GM18511 (cell line): ENCODE data around the gene CLN6.
"Not testable (repeated sequence)": the region's sequence is repeated elsewhere in the genome, so short reads cannot be mapped to it uniquely, and the experiment has no call there.

Source experiments
- ATAC-seq: cut with Tn5 transposase; IDR thresholded peaks from one replicate; pipeline ENCODE4 v1.9.1; 2021; ENCODE audit warnings: mild to moderate bottlenecking, moderate library complexity; ENCODE audit not compliant: unreplicated experiment

CLN6 gene

DNA sequence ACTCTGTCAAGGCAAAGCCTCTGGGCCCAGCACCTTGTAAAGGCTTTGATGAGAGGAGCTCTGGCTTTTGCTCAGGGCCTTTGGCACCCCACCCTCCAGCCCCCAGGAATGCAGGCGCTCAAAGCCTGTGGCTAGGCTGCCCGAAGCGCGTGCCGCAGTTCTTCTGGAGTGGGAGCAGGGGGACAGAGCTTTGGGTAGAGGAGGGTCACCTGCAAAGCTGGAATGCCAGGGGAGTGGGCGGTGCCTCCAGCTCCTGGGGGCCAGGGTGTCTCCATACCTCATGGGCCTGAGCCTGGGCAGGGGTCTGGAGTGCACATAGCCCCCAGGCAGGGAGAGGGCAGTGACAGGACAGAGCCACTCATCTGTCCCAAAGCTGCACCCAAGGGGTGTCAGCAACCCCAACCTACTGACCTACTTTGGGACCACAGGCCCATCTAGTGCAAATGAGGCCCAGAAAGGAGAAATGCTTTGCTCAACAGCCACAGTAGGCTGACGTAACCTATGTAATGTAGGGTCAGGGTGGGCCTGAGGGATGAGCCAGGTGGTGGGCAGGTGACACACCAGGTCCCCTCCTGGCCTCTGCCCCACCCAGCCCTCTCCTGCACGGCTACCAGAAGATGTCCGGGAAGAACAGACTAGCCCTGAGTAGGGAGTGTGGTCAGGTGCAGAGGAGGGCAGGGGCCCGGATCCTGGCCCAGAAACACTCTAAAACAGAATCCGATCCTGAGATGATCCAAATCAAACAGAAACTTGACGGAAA, 22.2 kb downstream of the CLN6 start:
- no peak for ATAC-seq

DNA sequence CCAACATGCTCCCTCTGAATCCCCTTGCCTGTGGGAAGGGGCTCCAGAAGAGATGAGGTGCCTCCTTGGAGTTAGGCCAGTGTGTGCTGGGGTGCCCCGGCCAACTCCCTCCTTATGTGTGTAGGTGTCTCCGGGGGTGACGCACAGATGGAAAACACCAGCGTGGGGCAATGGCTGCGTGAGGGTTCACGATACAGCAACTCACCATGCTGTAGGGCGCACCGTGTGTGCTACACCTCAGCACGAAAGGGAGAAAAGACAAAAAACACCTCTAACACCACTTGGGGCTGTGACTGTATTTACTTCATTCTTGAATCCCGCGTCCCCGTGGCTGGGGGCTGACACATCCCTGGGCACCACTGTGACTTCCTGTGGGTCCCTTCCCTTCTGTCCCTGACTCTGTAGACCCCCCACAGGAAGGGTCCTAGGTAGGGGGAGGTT, 22.8 kb downstream of the CLN6 start:
- no peak for ATAC-seq

- ATAC-seq, result no peak
Observed at GRCh38 chr15:68205954-68206539, 23.5 kb downstream of the CLN6 start.

DNA sequence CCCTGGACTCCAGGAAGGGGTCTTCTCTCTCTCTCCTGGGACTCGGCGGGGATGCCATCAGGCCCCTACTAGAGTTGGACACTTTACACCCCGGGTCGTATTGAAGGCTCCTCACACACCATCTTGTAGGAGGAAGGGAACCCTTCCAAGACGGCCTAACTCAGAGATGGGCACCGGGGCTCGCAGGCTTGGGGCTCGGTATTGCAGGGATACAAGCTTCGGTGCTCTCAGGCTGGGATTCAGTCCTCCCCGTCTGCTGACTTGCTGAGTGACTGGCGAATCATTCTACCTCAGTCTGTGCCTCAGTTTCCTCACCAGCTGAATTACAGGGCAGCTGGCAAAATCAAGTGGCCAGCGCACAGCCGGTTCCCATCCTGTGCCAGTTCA, 24.0 kb downstream of the CLN6 start:
- no peak for ATAC-seq

- no peak for ATAC-seq
Observed at GRCh38 chr15:68204776-68205557, 24.6 kb downstream of the CLN6 start, which contains the start of gene CALML4. CALML4 (minus strand) TSS chr15:68205332; CDS start chr15:68205247, 85 bp downstream.

DNA sequence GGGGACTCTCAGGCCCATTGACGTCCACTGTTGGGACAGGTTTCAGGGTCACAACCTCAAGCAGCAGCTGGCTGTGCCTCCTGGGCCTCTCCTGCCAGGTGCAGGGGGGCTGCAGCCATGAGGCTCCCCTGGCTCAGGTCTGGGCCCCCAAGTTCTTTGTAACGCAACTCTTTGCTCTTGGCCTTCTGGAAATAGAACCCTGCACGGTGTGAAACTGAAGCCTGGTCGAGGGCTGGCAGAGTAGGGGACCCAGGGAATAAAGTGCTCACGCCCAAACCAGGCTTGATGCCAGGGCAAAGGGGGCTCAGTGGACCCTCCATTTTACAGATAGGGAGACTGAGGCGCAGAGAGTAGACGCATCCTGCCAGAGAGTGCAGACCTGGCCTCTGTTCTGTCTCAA, 25.2 kb downstream of the CLN6 start:
- no peak for ATAC-seq

- ATAC-seq, result no peak
Observed at GRCh38 chr15:68203956-68204355, 25.6 kb downstream of the CLN6 start.

GRCh38 chr15:68203486-68203885, 26.0 kb downstream of the CLN6 start:
- no peak for ATAC-seq

DNA sequence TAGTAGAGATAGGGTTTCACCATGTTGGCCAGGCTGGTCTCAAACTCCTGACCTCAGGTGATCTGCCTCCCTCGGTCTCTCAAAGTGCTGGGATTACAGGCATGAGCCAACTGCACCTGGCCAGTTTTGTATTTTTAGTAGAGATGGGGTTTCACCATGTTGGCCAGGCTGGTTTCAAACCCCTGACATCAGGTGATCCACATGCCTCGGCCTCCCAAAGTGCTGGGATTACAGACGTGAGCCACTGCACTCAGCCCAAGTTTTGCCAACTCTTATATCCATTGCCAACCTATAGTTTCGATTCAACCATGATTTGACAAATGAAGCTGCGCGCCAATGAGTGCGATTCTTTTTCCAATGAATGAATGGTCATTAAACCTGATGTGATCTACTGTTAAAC, 26.5 kb downstream of the CLN6 start:
- ATAC-seq, result not testable (repeated sequence)

DNA sequence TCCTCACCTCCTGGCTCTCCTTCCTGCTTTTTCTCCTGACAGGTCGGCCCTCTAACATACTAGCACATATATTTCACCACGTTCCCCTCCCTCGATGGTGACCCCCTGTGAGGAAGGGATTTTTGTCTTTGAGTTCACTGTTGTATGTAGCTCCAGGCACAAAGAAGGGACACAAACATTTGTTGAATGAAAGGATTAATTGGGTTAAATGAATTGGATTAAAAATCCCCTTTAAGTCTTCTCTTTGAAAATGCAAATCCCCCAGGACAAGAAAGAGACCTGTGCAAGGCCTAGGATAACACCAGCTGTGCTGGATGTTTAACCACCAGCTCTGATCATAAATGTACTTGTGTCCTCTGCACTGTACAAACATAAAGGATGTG, 27.7 kb downstream of the CLN6 start:
- ATAC-seq, result no peak

- no peak for ATAC-seq
Observed at GRCh38 chr15:68201153-68201878, 28.2 kb downstream of the CLN6 start.

DNA sequence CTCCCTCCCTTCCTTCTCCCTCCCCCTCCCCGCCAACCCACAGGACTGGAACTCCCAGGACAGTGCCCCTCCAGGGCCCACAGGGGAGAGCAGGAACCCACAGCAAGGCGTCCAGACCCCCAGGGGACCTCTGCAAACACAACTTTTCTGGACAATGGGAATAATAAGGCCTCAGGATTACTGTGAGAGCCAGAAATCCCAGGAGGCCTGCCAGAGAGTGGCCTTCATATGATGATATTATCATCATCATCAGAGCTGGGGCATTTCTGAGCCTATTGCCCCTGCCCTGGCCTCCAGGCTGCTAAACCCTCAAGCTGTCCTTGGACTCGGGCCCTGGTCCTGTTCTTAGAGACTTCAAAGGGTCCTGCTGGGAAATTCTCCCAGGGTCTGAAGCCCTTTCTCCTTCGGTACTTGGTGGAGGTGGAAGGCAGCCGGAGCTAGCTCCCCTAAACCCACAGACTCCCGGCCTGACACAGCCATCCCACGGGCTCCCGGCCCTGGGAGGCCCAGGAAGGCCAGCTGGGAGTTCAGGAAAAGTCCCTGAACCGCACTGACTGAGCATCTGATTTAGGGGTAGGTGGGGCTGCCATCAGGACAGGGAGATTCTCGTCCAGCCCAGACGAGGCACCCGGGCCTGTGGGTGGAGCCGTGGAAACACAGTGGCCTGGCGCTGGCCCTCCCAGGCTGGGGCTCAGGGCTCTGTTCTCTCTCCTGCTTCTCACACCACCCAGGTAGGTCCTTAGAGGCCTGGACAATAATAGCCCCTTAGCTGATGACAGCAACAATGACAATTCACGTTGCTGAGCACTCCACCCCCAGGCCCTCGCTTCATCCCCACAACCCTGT, 29.3 kb downstream of the CLN6 start:
- no peak for ATAC-seq

DNA sequence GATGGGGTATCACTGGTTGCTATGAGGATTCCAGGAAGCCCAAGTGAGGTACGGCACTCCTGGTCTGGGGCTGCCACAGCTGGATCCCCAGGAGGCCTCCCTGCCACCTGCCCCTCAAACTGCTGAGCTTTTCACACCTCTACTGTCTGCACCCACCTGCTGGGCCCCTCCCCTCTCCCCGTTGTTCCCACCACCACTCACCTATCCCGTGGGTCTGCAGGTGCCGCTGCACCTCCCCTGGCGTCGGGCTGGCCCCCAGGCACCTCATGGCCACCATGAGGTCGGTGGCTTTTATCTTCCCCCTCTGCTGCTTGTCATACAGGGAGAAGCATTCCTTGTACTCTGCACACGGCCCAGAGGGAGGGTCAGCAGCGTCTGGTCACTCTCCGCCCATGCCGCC, 30.2 kb downstream of the CLN6 start:
- ATAC-seq, result no peak

DNA sequence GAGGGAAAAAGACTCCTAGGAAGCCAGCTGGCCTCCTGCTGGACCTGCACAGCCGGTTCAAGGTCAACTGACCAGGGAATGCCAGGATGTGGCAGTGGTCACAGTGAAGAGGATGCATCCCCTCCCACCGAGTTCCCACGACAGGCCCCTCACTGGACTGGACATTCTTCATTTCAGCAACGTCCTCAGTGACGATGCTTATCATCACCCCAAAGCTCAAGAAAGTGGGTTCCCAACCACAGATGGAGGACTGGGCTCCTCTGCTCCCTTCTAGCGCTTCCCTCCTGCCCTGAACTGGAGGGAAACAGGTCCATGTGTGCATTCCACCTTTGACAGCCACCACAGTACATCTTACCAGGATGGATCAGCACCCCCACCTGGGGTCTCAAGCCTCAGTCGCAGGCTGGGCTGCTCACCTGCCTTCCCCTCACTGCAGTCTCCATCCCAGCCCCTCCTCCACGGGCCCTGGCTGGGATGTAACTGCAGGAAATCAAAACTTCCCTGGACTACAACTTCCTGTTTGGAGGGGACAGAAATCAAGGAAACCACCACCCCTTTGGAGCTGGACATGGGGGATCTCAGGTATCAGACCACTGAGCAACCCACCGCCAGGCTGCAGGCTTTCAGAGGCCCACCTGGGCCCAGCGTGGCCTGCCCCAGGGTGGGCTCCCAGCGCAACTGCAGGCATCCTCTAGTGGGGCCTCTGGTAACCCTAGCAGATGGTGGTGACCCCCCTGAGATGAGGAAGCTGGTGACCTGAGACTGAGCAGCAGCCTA, 31.7 kb downstream of the CLN6 start:
- no peak for ATAC-seq

DNA sequence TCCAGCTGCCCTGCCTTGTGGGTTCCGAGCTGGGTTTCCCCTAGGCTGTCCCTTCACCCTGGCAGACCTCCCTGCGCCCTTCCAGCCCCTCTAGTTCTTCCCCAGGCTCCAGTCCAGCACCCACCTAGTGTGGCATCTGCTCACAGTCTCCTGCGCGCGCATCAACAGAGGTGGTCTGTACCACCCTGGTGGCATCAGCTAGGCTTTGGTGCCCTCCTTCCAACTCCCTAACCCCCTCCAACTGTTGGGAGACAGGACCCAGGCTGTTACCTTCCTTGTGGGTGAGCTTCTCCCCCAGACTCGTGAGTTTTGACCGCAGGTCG, 32.4 kb downstream of the CLN6 start:
- no peak for ATAC-seq

DNA sequence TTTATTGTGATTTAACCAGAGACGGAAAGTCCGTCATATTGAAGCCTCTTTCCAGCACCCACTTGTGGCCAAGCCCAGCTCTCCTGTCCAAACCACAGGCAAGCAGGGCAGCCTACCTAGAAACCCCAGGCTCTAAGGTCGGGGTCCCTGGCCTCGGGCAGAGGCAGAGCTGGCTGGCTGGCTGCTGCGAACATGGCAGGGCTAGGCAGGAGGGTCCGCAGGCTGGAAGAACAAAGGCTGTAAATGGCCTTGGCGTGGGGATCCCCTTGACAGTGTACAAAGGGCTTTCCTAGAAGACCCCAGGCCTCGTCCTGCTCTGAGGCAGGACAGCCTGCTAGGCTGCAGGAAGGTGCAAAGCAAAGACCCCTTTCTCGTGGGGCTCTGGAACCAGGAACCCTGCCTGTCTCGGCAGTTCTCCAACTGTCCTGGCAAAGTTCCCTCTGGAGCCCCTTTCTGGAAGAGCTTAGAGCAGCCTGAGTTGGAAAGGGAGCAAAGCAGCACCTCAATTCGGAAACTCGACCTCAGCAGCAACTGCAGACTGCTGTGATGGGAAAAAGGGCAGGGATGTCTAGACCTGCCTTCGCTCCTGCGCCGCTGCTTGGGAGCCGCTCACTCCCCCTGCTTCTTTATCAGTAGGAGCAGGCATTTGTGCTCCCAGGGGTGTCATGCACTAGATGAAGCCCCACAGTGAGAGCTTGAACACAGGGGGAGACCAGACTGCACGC, 32.9 kb downstream of the CLN6 start:
- ATAC-seq, result no peak

DNA sequence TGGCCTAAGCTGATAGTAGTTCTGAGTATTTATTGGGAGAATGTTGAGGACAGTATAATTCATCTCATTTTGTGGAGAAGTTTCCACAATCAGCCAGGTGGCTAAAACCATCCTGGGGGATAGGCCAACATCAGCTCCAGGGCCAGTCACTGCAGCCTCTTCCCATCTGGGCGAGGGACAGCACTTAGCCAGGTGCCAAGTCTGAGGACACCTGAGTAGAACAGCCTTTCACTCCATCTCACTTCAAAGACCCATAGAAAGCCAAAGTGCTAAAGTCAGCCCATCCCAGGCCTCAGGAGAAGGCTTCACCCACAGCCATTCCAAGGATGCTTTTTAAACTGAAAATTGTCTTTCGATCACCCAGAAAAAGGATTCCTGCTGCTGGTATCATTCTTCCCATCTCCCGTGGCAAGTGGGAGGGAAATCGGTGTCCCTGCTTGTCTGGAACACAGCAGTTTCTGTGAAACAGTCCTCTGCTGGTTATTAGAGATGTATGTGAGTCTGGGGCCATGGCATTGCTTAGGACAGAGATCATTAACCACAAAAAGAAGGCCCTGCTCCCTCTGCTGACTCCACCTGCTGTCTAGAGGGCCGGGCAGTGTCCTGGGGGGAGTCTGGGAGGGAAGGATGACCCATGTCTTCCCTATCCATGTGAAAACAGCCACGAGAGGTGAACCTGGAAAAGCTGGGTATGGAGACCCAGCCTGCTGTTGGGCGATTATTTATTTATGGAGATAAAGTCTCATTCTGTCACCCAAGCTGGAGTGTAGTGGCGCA, 34.0 kb downstream of the CLN6 start:
- no peak for ATAC-seq

DNA sequence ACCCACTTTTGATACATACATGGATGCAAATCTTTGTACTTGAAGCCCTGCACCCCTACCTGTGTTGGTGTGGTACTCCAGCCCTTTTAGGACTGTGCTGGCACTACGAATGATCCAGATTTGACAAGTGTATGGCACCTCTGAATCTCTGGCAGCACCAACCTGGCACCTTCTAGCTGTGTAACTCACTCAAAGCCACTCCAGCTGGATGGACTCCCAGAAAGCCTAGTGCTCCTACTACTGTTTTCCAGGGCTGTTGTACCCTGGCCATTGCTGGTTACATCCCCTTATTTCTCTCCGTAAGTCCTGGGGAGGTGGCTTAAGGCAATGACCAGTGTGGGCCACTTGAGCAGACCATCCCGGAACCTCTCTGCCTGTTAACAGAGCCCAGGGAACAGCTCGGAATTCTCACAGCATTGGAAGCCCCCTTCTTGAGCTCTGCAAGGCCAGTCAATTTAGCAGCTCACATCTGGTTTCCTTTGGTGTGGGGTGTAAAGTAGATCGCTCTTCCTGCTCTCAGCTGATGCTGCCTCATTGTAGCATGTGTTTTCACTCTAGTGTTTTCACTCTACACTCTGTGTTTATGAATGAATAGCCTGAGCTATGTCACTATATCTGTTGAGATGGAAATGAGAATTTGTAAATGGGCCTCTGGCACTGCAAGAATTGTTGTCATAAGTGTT, 36.6 kb downstream of the CLN6 start:
- no peak for ATAC-seq
